Caco-2 (cell line): ENCODE measurements around the gene RANBP17. TPM values are rescaled to one million over a fixed set of nuclear protein-coding genes. Genes with fewer than 3 reads are reported as not detected.

Experiments
- BruUV-seq: library from RNA; stranded (reverse); fragments of 400-500 nt; replicated peaks from 2 replicates; lab custom pipeline; 2021; lab: Mats Ljungman, UMichigan
- CTCF ChIA-PET: fragments of 300-600 bp; sonication (Branson Sonifier 250); formaldehyde crosslinking; loops from one replicate; lab custom pipeline; 2022; ENCODE audit warnings: antibody characterized with exemption; lab: Charles Lee
- POLR2A ChIA-PET: fragments of 300-600 bp; sonication (Branson Sonifier 250); formaldehyde crosslinking; loops from one replicate; lab custom pipeline; 2022; ENCODE audit warnings: antibody characterized with exemption; lab: Charles Lee
- DNase-seq, 2 experiments: peaks; one replicate each; pipeline versions ENCODE4 v3.0.0 to v3.0.0-alpha.2; 2020 to 2022
- H3K27me3 ChIP-seq: replicated peaks from 2 replicates; pipeline ENCODE4 v1.6.0; 2011; ENCODE audit warnings: low read length; ENCODE audit not compliant: control insufficient read depth, insufficient read depth
- H3K36me3 ChIP-seq: 2 replicates; pipeline ENCODE4 v1.5.1; 2011; ENCODE audit warnings: low read length; ENCODE audit not compliant: control insufficient read depth, insufficient read depth
- H3K4me1 ChIP-seq: fragments of 250-450 bp; sonication (Bioruptor Pico); 2 replicates; pipeline ENCODE4 v1.5.1; 2020; ENCODE audit warnings: mild to moderate bottlenecking
- H3K4me3 ChIP-seq: 2 replicates; pipeline ENCODE4 v1.5.1; 2011; ENCODE audit warnings: low read depth, mild to moderate bottlenecking, control low read depth, low read length
- H3K9me3 ChIP-seq: fragments of 250-450 bp; sonication (Bioruptor Pico); 2 replicates; pipeline ENCODE4 v1.5.1; 2020; ENCODE audit warnings: mild to moderate bottlenecking, moderate library complexity
- H3K27ac Mint-ChIP-seq: one replicate; pipeline ENCODE4 v1.8.0; 2022; ENCODE audit warnings: mixed read lengths; ENCODE audit not compliant: unreplicated experiment
- H3K27me3 Mint-ChIP-seq: one replicate; pipeline ENCODE4 v1.8.0; 2022; ENCODE audit warnings: mixed read lengths; ENCODE audit not compliant: insufficient read depth, unreplicated experiment
- H3K36me3 Mint-ChIP-seq: one replicate; pipeline ENCODE4 v1.8.0; 2022; ENCODE audit warnings: mild to moderate bottlenecking, mixed read lengths; ENCODE audit not compliant: insufficient read depth, unreplicated experiment
- H3K4me1 Mint-ChIP-seq: one replicate; pipeline ENCODE4 v1.8.0; 2022; ENCODE audit warnings: low read depth, mixed read lengths; ENCODE audit not compliant: unreplicated experiment
- H3K4me3 Mint-ChIP-seq: one replicate; pipeline ENCODE4 v1.8.0; 2022; ENCODE audit warnings: mild to moderate bottlenecking, moderate library complexity, mixed read lengths; ENCODE audit not compliant: unreplicated experiment
- H3K9me3 Mint-ChIP-seq: one replicate; pipeline ENCODE4 v1.8.0; 2022; ENCODE audit warnings: mixed read lengths; ENCODE audit not compliant: unreplicated experiment
- intact Hi-C: fragments of 100-400 bp; cut with micrococcal nuclease; formaldehyde crosslinking; loops from one replicate; pipeline ENCODE4 v1.10.0; 2022; ENCODE audit not compliant: unreplicated experiment
- total RNA-seq: library from RNA; stranded (reverse); gene quantifications from 2 replicates; pipeline ENCODE4 v1.2.3, GENCODE V29; 2022
- TF ChIP-seq, protein P1 (sequence below), 2 experiments: fragments of 200-600 bp in 1 of 2; IDR thresholded peaks; 1 replicate in 1 of 2; 2 replicates in 1 of 2; pipeline versions ENCODE4 v1.5.1 to v1.8.0; 2011 to 2022; ENCODE audit warnings: antibody characterized with exemption in 1 of 2, control low read depth in 1 of 2, inconsistent platforms in 1 of 2, low read depth in 1 of 2, low read length in 1 of 2, mild to moderate bottlenecking in 1 of 2, moderate library complexity in 1 of 2; ENCODE audit not compliant: insufficient read depth in 1 of 2, severe bottlenecking in 1 of 2, unreplicated experiment in 1 of 2

Gene RANBP17
- total RNA-seq, 1 experiment from 2014 or later, result 28.2 TPM

DNA sequence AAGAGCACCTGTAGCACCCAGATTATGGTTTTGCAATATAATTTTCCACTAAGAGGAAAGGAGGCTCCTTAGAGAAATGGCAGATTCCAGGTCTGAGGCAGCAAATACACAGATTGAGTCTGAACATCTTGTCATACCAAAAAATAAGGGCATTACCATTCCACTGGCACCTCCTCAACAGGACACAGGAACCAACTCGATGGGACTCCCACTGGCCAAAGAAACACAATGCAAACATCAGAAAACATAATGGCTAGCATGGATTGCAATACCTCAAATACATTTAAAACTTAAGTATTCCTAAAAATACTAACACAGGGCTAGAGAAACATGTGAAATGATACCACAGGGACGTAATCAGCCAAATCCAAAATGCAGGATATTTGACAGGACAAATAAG, 12.4 kb upstream of the RANBP17 start:
- no peak overlapping the region for H3K4me3 Mint-ChIP-seq
- Histone ChIP-seq H3K4me3 (no peak overlapping the region), H3K27me3 (no peaks in the 10 kb centered on the region), H3K4me1 (no peaks in the 10 kb centered on the region), H3K36me3 (no peaks in the 10 kb centered on the region), H3K9me3 (no peaks in the 10 kb centered on the region)
- no TSS peak for BruUV-seq
- TF ChIP-seq, protein P1, sequence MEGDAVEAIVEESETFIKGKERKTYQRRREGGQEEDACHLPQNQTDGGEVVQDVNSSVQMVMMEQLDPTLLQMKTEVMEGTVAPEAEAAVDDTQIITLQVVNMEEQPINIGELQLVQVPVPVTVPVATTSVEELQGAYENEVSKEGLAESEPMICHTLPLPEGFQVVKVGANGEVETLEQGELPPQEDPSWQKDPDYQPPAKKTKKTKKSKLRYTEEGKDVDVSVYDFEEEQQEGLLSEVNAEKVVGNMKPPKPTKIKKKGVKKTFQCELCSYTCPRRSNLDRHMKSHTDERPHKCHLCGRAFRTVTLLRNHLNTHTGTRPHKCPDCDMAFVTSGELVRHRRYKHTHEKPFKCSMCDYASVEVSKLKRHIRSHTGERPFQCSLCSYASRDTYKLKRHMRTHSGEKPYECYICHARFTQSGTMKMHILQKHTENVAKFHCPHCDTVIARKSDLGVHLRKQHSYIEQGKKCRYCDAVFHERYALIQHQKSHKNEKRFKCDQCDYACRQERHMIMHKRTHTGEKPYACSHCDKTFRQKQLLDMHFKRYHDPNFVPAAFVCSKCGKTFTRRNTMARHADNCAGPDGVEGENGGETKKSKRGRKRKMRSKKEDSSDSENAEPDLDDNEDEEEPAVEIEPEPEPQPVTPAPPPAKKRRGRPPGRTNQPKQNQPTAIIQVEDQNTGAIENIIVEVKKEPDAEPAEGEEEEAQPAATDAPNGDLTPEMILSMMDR (IDR thresholded peaks at IDR 0.05; ENCODE audit: insufficient read depth in 1 of 2, low read depth in 1 of 2, low read length in 1 of 2, severe bottlenecking in 1 of 2, unreplicated experiment in 1 of 2), result no peak
- ChIA-PET POLR2A (no interaction called here), CTCF (no interaction called here)
- H3K27me3 Mint-ChIP-seq, result peaks cover 3% of the 10 kb centered on the region
- intact Hi-C loops, result no loop called here
- peaks cover 10% of the 10 kb centered on the region for H3K9me3 Mint-ChIP-seq
- no peaks in the 10 kb centered on the region for H3K4me1 Mint-ChIP-seq
- no peaks in the 10 kb centered on the region for H3K36me3 Mint-ChIP-seq
- no peak for DNase-seq
- H3K27ac Mint-ChIP-seq, result no peak overlapping the region

DNA sequence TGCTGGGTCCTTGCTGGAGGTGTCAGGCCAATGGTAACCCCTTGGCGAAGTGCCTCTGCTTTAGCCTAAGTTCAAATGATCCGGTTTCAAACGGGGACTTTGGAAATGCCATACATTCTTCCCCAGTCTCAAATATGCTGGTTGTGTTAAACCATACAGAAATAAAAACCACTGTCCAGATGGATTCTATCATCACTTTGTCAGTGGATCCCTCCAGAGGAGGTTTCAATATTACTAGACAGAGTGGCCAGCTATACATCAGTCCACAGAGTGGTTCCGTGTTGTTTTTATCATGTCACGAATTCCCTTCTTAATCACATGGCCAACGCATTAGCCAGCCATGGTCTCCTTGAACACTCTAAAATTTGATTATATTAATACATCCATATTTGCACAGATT, 7.3 kb upstream of the RANBP17 start:
- no peaks in the 10 kb centered on the region for H3K36me3 Mint-ChIP-seq
- TF ChIP-seq, protein P1 (IDR thresholded peaks at IDR 0.05; ENCODE audit: insufficient read depth in 1 of 2, low read depth in 1 of 2, low read length in 1 of 2, severe bottlenecking in 1 of 2, unreplicated experiment in 1 of 2), result no peak
- peaks cover 13% of the 10 kb centered on the region for H3K9me3 Mint-ChIP-seq
- no peak for DNase-seq
- H3K4me1 Mint-ChIP-seq, result no peaks in the 10 kb centered on the region
- intact Hi-C loops, result no loop called here
- H3K4me3 Mint-ChIP-seq, result no peak overlapping the region
- no peak overlapping the region for H3K4me3 ChIP-seq
- ChIA-PET POLR2A (no interaction called here), CTCF (no interaction called here)
- H3K4me1 ChIP-seq, result no peaks in the 10 kb centered on the region
- no peaks in the 10 kb centered on the region for H3K9me3 ChIP-seq
- no peaks in the 10 kb centered on the region for H3K27me3 Mint-ChIP-seq
- no peaks in the 10 kb centered on the region for H3K27me3 ChIP-seq
- H3K27ac Mint-ChIP-seq, result no peak overlapping the region
- BruUV-seq, result no TSS peak
- no peaks in the 10 kb centered on the region for H3K36me3 ChIP-seq

DNA sequence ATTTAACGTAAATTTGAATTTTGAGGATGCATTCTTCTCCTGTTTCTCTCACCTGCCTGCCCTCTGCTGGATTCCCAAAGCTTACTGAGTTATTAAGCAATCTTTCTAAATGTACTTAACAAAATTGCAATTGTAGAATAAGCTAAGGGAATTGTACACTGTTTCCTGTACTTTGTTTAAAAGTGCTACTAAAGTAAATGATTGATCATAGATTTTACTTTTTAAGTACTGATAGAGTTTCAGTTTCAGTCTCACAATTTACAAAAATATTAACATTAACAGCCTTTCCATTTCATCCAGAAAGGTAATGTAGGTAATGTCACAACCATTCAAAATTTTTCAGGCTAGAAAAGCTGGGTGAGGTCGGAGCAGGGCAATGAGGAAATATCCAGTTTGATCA, 4.8 kb upstream of the RANBP17 start:
- Mint-ChIP-seq H3K9me3 (peaks cover 31% of the 10 kb centered on the region), H3K4me1 (no peaks in the 10 kb centered on the region), H3K36me3 (peaks cover 14% of the 10 kb centered on the region), H3K27ac (no peak overlapping the region), H3K4me3 (no peak overlapping the region), H3K27me3 (no peaks in the 10 kb centered on the region)
- Histone ChIP-seq H3K9me3 (peaks cover 12% of the 10 kb centered on the region), H3K4me1 (no peaks in the 10 kb centered on the region), H3K4me3 (no peak overlapping the region), H3K36me3 (no peaks in the 10 kb centered on the region), H3K27me3 (no peaks in the 10 kb centered on the region)
- ChIA-PET CTCF (no interaction called here), POLR2A (no interaction called here)
- TF ChIP-seq, protein P1 (IDR thresholded peaks at IDR 0.05; ENCODE audit: insufficient read depth in 1 of 2, low read depth in 1 of 2, low read length in 1 of 2, severe bottlenecking in 1 of 2, unreplicated experiment in 1 of 2), result no peak
- intact Hi-C loops, result no loop called here
- DNase-seq, result no peak
- BruUV-seq, result no TSS peak
